ENCODE measurements around the gene ARFIP2.

The ARFIP2 gene

DNA sequence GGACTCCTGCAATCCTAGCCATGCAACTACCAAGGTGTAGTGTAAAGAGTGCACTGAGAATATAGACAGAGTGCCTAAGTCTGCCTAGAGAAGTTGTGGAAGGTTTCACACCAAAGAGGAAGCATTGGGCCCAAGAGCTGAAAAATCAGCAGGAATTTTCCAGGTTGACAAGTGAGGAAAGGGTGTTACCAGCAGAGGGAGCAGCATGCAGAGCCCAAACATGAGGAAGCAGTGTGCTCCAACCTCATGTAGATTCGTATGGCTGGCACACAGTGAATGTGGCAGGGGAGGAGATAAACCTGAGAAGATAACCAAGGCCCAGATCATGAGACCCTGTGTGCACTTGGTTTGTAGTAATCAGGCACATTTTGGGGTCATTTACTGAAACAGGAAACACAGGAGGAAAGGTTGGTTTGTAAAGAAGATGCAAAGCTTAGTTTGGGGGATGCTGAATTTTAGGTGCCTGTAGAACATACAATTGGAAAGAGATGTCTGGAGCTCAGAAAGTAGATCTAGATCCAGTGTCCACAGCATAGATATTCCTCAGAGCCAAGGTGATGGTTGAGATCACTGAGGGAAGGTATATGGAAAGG is 42.1 kb downstream of the ARFIP2 start:
- DNase-seq = no peak

DNA sequence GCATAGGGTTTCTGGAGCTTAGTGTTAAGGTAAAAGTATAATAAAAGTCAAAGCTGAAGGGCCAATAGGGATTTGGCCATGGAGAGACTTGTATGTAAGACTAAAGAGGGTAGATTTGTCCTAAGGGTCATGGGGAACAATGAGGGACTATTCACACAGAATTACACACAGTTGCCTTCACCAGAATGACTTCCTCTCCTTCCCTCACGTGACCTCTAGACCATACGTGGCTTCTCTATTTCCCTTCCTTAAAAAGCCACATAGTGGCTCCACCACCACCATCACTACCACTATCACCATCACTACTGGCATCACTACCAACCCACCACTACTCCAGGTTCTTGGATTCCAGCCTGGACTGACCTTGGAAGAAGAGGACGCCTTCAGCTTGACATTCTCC is 43.1 kb downstream of the ARFIP2 start:
- no peak for DNase-seq

DNA sequence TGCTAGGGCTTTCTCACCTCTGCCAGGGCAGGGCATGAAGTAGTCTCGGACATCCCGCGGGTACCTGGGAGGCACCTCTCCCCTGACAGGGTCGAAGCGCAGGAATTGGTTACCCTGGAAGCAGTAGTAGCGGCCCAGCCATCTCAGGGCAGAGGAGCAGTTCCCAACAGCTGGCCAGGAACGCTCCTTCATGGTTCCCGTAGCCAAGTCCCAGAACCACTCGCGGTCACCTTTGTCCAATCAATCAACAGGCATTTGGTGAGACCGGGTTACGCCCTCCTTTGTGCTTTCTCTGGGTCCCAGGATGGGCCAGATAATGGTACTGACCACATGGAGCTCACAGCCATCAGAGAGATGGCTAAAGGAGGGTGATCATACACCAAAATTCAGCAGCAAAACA is 43.7 kb downstream of the ARFIP2 start:
- DNase-seq = no peak

DNA sequence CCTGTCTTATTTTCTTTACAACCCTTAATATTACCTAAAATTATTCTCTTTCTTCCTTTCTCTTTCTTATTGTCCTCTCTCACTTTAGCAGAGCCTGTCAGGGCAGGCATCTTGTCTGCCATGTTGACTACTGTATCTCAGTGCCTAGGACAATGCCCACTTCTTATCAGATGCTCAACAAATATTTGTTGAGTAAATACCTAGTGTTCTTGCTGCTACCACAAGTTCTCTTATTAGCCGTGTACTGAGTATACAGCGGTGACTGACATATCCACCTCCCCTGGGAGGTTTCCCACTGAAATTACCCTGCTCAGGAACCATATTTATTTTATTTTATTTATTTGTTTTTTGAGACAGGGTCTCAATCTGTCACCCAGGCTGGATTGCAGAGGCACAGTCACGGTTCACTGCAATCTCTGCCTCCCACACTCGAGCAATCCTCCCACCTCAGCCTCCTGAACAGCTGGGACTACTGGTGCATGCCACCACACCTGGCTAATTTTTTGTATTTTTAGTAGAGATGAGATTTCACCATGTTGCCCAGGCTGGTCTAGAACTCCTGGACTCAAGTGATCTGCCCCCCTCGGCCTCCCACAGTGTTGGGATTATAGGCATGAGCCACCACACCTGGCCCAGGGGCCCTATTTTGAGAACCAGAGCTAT is 47.0 kb downstream of the ARFIP2 start:
- DNase-seq = no peak

DNA sequence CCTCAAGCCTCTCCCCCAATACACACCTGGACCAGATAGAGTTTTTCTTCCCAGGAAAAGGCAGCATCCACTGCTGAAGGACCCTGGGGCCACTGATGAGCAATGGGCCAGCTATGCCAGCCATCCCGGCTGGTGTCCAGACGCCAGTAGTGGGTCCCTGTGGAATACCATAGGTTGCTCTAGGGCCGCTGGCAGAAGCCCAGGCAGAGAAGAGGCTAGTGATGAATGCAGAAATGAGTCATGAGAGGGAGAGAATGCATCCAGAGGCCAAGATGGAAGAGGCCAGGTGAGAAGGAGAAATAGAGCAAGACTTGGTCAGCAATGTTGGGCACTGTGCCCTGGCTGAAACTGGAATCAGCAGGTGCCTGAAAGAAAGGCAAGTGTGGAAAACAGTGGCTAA is 49.3 kb downstream of the ARFIP2 start:
- DNase-seq = no peak

DNA sequence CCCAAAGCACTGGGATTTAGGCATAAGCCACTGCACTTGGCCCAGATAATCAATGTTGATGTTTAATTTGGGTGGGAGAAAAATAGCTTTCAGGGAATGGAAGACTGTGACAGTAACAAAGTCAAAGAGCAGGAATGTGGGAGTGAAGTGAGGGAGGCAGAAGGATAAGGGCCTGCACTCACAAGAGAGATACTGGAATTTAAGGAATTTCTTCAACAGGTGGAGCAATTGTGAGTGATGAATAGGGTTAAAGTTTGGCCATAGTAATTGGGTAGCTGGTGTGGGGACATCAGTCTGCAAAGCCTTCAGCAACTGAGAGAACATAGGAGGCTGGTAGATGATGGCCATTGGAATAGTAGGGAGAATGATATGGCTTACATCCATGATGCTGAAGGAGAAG is 53.6 kb downstream of the ARFIP2 start:
- no peak for DNase-seq
